Neuronal stem cell (in vitro differentiated cells): Measurements from ENCODE around the gene ANKFY1.

Experiments used
- DNase-seq: peaks from one replicate; pipeline ENCODE4 v3.0.0-alpha.2; 2013; ENCODE audit warnings: low spot score
- H2AFZ ChIP-seq: one replicate; pipeline ENCODE4 v1.6.1; 2013; ENCODE audit warnings: mild to moderate bottlenecking, low read length, inconsistent platforms
- H2AK5ac ChIP-seq: 2 replicates; pipeline ENCODE4 v1.6.1; 2013; ENCODE audit warnings: low read depth, mild to moderate bottlenecking, inconsistent platforms, low read length, moderate library complexity, mixed read lengths
- H2BK120ac ChIP-seq: 2 replicates; pipeline ENCODE4 v1.6.1; 2013; ENCODE audit warnings: low read depth, mild to moderate bottlenecking, inconsistent platforms, low read length, moderate library complexity, mixed read lengths
- H2BK12ac ChIP-seq: one replicate; pipeline ENCODE4 v1.6.1; 2013; ENCODE audit warnings: low read length, inconsistent platforms
- H2BK15ac ChIP-seq: 2 replicates; pipeline ENCODE4 v1.6.1; 2013; ENCODE audit warnings: mild to moderate bottlenecking, low read length, inconsistent platforms, mixed read lengths
- H2BK5ac ChIP-seq: one replicate; pipeline ENCODE4 v1.6.1; 2013; ENCODE audit warnings: inconsistent platforms, mild to moderate bottlenecking, low read length, moderate library complexity
- H3K14ac ChIP-seq: one replicate; pipeline ENCODE4 v1.6.1; 2013; ENCODE audit warnings: low read length, inconsistent platforms
- H3K18ac ChIP-seq: 2 replicates; pipeline ENCODE4 v1.6.1; 2013; ENCODE audit warnings: low read length, inconsistent platforms
- H3K23ac ChIP-seq: 2 replicates; pipeline ENCODE4 v1.6.1; 2013; ENCODE audit warnings: low read depth, mild to moderate bottlenecking, mixed read lengths, low read length, inconsistent platforms; ENCODE audit not compliant: poor library complexity
- H3K27ac ChIP-seq: replicated peaks from 3 replicates; pipeline ENCODE4 v1.5.1; 2013; ENCODE audit warnings: low read length, inconsistent platforms
- H3K27me3 ChIP-seq, 3 experiments: 2 replicates each; pipeline ENCODE4 v1.6.1; 2013; ENCODE audit warnings: low read length in 3 of 3, mild to moderate bottlenecking in 2 of 3, inconsistent platforms in 1 of 3, low read depth in 1 of 3, mixed read lengths in 1 of 3, moderate library complexity in 1 of 3; ENCODE audit not compliant: control insufficient read depth in 3 of 3, insufficient read depth in 3 of 3
- H3K36me3 ChIP-seq, 2 donors: replicated peaks in 1 of 2; 2 replicates each; pipeline ENCODE4 v1.6.1; 2013; ENCODE audit warnings: low read length in 2 of 2; ENCODE audit not compliant: control insufficient read depth in 2 of 2, insufficient read depth in 2 of 2
- H3K4ac ChIP-seq: 2 replicates; pipeline ENCODE4 v1.6.1; 2013; ENCODE audit warnings: inconsistent platforms, mild to moderate bottlenecking, low read length, moderate library complexity
- H3K4me1 ChIP-seq, 2 donors: 1 replicate in 1 of 2; 2 replicates in 1 of 2; pipeline ENCODE4 v1.6.1; 2013; ENCODE audit warnings: low read length in 2 of 2, low read depth in 1 of 2; ENCODE audit not compliant: control insufficient read depth in 2 of 2, insufficient read depth in 1 of 2
- H3K4me2 ChIP-seq: one replicate; pipeline ENCODE4 v1.6.1; 2013; ENCODE audit warnings: mild to moderate bottlenecking, low read length, inconsistent platforms; ENCODE audit not compliant: insufficient read depth, poor library complexity, severe bottlenecking
- H3K4me3 ChIP-seq, 2 donors: 2 replicates each; pipeline ENCODE4 v1.5.1; 2013; ENCODE audit warnings: low read length in 2 of 2, mild to moderate bottlenecking in 2 of 2, inconsistent platforms in 1 of 2, moderate library complexity in 1 of 2
- H3K79me1 ChIP-seq: one replicate; pipeline ENCODE4 v1.6.1; 2013; ENCODE audit warnings: low read depth, mild to moderate bottlenecking, inconsistent platforms, low read length, moderate library complexity
- H3K9ac ChIP-seq: one replicate; pipeline ENCODE4 v1.6.1; 2013; ENCODE audit warnings: mild to moderate bottlenecking, low read depth, low read length, inconsistent platforms; ENCODE audit not compliant: poor library complexity
- H3K9me3 ChIP-seq, 2 donors: replicated peaks in 1 of 2; 2 replicates each; pipeline versions ENCODE3 to v1.6.1; 2013; ENCODE audit warnings: low read length in 2 of 2, mild to moderate bottlenecking in 2 of 2, inconsistent platforms in 1 of 2, low read depth in 1 of 2, mixed read lengths in 1 of 2, moderate library complexity in 1 of 2; ENCODE audit not compliant: control insufficient read depth in 2 of 2, insufficient read depth in 1 of 2
- H4K8ac ChIP-seq: one replicate; pipeline ENCODE4 v1.6.1; 2013; ENCODE audit warnings: low read depth, mild to moderate bottlenecking, inconsistent platforms, low read length, moderate library complexity
- H4K91ac ChIP-seq: one replicate; pipeline ENCODE4 v1.6.1; 2013; ENCODE audit warnings: low read length, low read depth, mild to moderate bottlenecking, inconsistent platforms; ENCODE audit not compliant: poor library complexity
- WGBS, 2 donors: extraction: QIAGEN DNeasy Blood & Tissue Kit; methylation state at CpG; one replicate each; pipeline ENCODE4 v1.1.7; 2013; ENCODE audit warnings: missing lambda C conversion rate in 2 of 2, mixed read lengths in 1 of 2; ENCODE audit not compliant: insufficient read length in 2 of 2, insufficient replicate concordance in 1 of 2; ENCODE audit errors: extremely low coverage in 2 of 2; 5-methylcytosine and 5-hydroxymethylcytosine counted together

ANKFY1 gene

GRCh38 chr17:4143563-4144421 is 120.0 kb downstream of the ANKFY1 start:
- H2AFZ ChIP-seq = peak overlapping the region; percentile 94
- no CpG with 5 or more reads among the region's 69 CpGs for WGBS, 2 donors
- peak overlapping the region; percentile 56 for H2BK5ac ChIP-seq
- peaks cover 6 to 12% of the 10 kb centered on the region in 2 donors for H3K4me1 ChIP-seq
- H3K14ac ChIP-seq = no peak overlapping the region
- H2BK120ac ChIP-seq = peak overlapping the region; percentile 4
- peak overlapping the region; percentile 87 for H3K27ac ChIP-seq
- H3K36me3 ChIP-seq = peaks cover 0 to 15% of the 10 kb centered on the region in 2 donors
- peak overlapping the region; percentile 98 for H3K18ac ChIP-seq
- H2BK15ac ChIP-seq = no peak overlapping the region
- H4K91ac ChIP-seq = no peak overlapping the region
- H3K9ac ChIP-seq = peak overlapping the region; percentile 93
- H3K27me3 ChIP-seq = no peaks in the 10 kb centered on the region
- peak overlapping the region; percentile 76 for H3K4me2 ChIP-seq
- no peak overlapping the region for H2BK12ac ChIP-seq
- peak; percentile 93 for DNase-seq
- peak overlapping the region; percentile 76 for H3K23ac ChIP-seq
- H3K4ac ChIP-seq = no peak overlapping the region
- H3K9me3 ChIP-seq = no peaks in the 10 kb centered on the region
- H4K8ac ChIP-seq = no peak overlapping the region
- peak overlapping the region; percentile 44 for H2AK5ac ChIP-seq
- H3K4me3 ChIP-seq = peak overlapping the region; percentile 93 to 97
- H3K79me1 ChIP-seq = peaks cover 10% of the 10 kb centered on the region

GRCh38 chr17:4142107-4142900 is 121.5 kb downstream of the ANKFY1 start:
- WGBS, 2 donors = no CpG with 5 or more reads among the region's 56 CpGs
- no peak overlapping the region for H4K8ac ChIP-seq
- DNase-seq = no peak

GRCh38 chr17:4140125-4140524 is 123.7 kb downstream of the ANKFY1 start:
- Histone ChIP-seq H3K9me3 (no peaks in the 10 kb centered on the region), H3K4me1 (peaks cover 6 to 12% of the 10 kb centered on the region in 2 donors), H3K18ac (no peak overlapping the region), H3K9ac (no peak overlapping the region), H3K4ac (no peak overlapping the region), H2BK5ac (no peak overlapping the region), H2BK120ac (no peak overlapping the region), H3K27ac (no peak overlapping the region), H2BK12ac (no peak overlapping the region), H3K36me3 (peaks cover 3 to 22% of the 10 kb centered on the region in 2 donors), H3K27me3 (no peaks in the 10 kb centered on the region), H2AFZ (no peak overlapping the region), H3K23ac (no peak overlapping the region), H4K91ac (no peak overlapping the region), H3K79me1 (peaks cover 13% of the 10 kb centered on the region), H3K4me2 (no peak overlapping the region), H2AK5ac (no peak overlapping the region), H2BK15ac (no peak overlapping the region), H4K8ac (no peak overlapping the region), H3K14ac (no peak overlapping the region), H3K4me3 (no peak overlapping the region)
- no peak for DNase-seq
- no CpG with 5 or more reads among the region's 2 CpGs for WGBS, 2 donors

More at GRCh38 chr17:4142107-4142900, 121.5 kb downstream of the ANKFY1 start:
- Histone ChIP-seq H3K9me3 (no peaks in the 10 kb centered on the region), H3K36me3 (peaks cover 0 to 15% of the 10 kb centered on the region in 2 donors), H2AFZ (peak overlapping the region; percentile 94), H3K9ac (peak overlapping the region; percentile 88), H3K27ac (no peak overlapping the region), H2BK12ac (peak overlapping the region; percentile 16), H3K4ac (no peak overlapping the region), H3K79me1 (peaks cover 10% of the 10 kb centered on the region), H4K91ac (no peak overlapping the region), H3K18ac (peak overlapping the region; percentile 93), H2BK120ac (no peak overlapping the region), H3K14ac (peak overlapping the region; percentile 82), H2BK15ac (no peak overlapping the region), H3K4me2 (peak overlapping the region; percentile 93), H3K23ac (no peak overlapping the region), H2BK5ac (peak overlapping the region; percentile 82), H3K4me1 (peaks cover 6 to 12% of the 10 kb centered on the region in 2 donors), H2AK5ac (no peak overlapping the region), H3K27me3 (no peaks in the 10 kb centered on the region), H3K4me3 (peak overlapping the region; percentile 94 to 97)
